PC-9 (cell line): Measurements from ENCODE around the gene CYFIP1.

Source experiments
- CTCF ChIP-seq: fragments of 200-600 bp; sonication (generic); conservative IDR thresholded peaks from 2 replicates; pipeline ENCODE4 v1.6.1; 2017; ENCODE audit warnings: mixed run types, antibody characterized with exemption, mild to moderate bottlenecking, moderate library complexity
- EZH2 ChIP-seq: fragments of 200-600 bp; sonication (generic); IDR thresholded peaks from 2 replicates; pipeline ENCODE4 v1.8.0; 2017; ENCODE audit warnings: antibody characterized with exemption, low read depth

DNA sequence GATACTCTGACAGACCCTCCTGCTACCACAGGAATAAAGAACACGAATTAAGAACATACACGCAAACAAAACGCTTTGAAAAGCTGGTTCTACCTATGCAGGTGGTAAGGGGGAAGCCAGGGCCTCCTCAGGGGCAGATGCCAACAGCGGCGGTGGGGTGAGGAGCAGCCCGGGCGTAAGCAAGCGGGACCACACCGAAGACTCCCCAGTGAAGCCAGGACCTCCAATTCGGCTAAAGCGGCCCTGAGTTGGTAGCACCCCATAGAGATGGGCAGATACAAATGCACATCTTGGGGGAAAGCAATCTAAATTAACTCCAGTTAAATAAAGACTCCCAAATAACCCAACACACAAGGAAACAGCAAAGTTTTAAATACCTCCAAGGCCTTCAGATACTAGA is 109.3 kb downstream of the CYFIP1 start:
- TF ChIP-seq CTCF (no peak), EZH2 (no peak)
